B cell (primary cell): ENCODE data around the gene TPSG1.

Experiments used
- EZH2 ChIP-seq: IDR thresholded peaks from 2 replicates; pipeline ENCODE4 v1.6.1; 2012; ENCODE audit warnings: borderline replicate concordance, low read depth, mild to moderate bottlenecking, moderate library complexity, low read length; ENCODE audit not compliant: insufficient read depth, poor library complexity, severe bottlenecking
- TF ChIP-seq, protein P1 (sequence below): fragments of 200-600 bp; IDR thresholded peaks from one replicate; pipeline ENCODE4 v1.8.0; 2022; ENCODE audit warnings: antibody characterized with exemption, mild to moderate bottlenecking

GRCh38 chr16:1214719-1215118 is 10.3 kb downstream of the TPSG1 start:
- TF ChIP-seq, protein P1, sequence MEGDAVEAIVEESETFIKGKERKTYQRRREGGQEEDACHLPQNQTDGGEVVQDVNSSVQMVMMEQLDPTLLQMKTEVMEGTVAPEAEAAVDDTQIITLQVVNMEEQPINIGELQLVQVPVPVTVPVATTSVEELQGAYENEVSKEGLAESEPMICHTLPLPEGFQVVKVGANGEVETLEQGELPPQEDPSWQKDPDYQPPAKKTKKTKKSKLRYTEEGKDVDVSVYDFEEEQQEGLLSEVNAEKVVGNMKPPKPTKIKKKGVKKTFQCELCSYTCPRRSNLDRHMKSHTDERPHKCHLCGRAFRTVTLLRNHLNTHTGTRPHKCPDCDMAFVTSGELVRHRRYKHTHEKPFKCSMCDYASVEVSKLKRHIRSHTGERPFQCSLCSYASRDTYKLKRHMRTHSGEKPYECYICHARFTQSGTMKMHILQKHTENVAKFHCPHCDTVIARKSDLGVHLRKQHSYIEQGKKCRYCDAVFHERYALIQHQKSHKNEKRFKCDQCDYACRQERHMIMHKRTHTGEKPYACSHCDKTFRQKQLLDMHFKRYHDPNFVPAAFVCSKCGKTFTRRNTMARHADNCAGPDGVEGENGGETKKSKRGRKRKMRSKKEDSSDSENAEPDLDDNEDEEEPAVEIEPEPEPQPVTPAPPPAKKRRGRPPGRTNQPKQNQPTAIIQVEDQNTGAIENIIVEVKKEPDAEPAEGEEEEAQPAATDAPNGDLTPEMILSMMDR, result no peak
- no peak for TF ChIP-seq EZH2
